Progenitor cell of endocrine pancreas (in vitro differentiated cells): ENCODE measurements around the gene KCNC1. TPM values are rescaled to one million over a fixed set of nuclear protein-coding genes. Genes with fewer than 3 reads are reported as not detected.

Experiments used
- DNase-seq: peaks from one replicate; pipeline ENCODE4 v3.0.0; 2021; ENCODE audit warnings: low spot score; ENCODE audit not compliant: unreplicated experiment
- H3K27ac Mint-ChIP-seq: 2 replicates; pipeline ENCODE4 v1.8.0; 2021; ENCODE audit warnings: mild to moderate bottlenecking, moderate library complexity, mixed read lengths
- H3K27me3 Mint-ChIP-seq: 2 replicates; pipeline ENCODE4 v1.8.0; 2021; ENCODE audit warnings: mixed read lengths
- H3K36me3 Mint-ChIP-seq: 2 replicates; pipeline ENCODE4 v1.8.0; 2022; ENCODE audit warnings: mixed read lengths; ENCODE audit not compliant: insufficient read depth
- H3K4me1 Mint-ChIP-seq: 2 replicates; pipeline ENCODE4 v1.8.0; 2021; ENCODE audit warnings: low read depth, mixed read lengths
- H3K4me3 Mint-ChIP-seq: 2 replicates; pipeline ENCODE4 v1.8.0; 2021; ENCODE audit warnings: low read depth, mild to moderate bottlenecking, moderate library complexity, mixed read lengths
- H3K9me3 Mint-ChIP-seq: 2 replicates; pipeline ENCODE4 v1.8.0; 2021; ENCODE audit warnings: low read depth, mixed read lengths
- CTCF ChIP-seq: fragments of 200-600 bp; sonication (generic); IDR thresholded peaks from one replicate; pipeline ENCODE4 v1.5.0; 2021; ENCODE audit warnings: antibody characterized with exemption, mild to moderate bottlenecking; ENCODE audit not compliant: unreplicated experiment
- total RNA-seq: library from RNA; stranded (reverse); gene quantifications from 2 replicates; pipeline ENCODE4 v1.2.1, GENCODE V29; 2021

Gene KCNC1
- total RNA-seq, 1 donor from 2014 or later = 0.67 TPM

GRCh38 chr11:17790453-17790852 lies 55.9 kb downstream of the KCNC1 start:
- H3K27me3 Mint-ChIP-seq = no peaks in the 10 kb centered on the region
- no peak overlapping the region for H3K4me3 Mint-ChIP-seq
- no peak for TF ChIP-seq CTCF
- H3K9me3 Mint-ChIP-seq = no peaks in the 10 kb centered on the region
- H3K36me3 Mint-ChIP-seq = no peaks in the 10 kb centered on the region
- no peak for DNase-seq
- no peaks in the 10 kb centered on the region for H3K4me1 Mint-ChIP-seq
- no peak overlapping the region for H3K27ac Mint-ChIP-seq

GRCh38 chr11:17791144-17791543 lies 56.6 kb downstream of the KCNC1 start:
- no peaks in the 10 kb centered on the region for H3K4me1 Mint-ChIP-seq
- no peaks in the 10 kb centered on the region for H3K27me3 Mint-ChIP-seq
- H3K9me3 Mint-ChIP-seq = no peaks in the 10 kb centered on the region
- H3K36me3 Mint-ChIP-seq = no peaks in the 10 kb centered on the region
- no peak for DNase-seq
- no peak overlapping the region for H3K27ac Mint-ChIP-seq
- no peak overlapping the region for H3K4me3 Mint-ChIP-seq
- no peak for TF ChIP-seq CTCF

- DNase-seq = no peak
- no peak for TF ChIP-seq CTCF
- Mint-ChIP-seq H3K27me3 (no peaks in the 10 kb centered on the region), H3K4me3 (no peak overlapping the region), H3K9me3 (no peaks in the 10 kb centered on the region), H3K27ac (no peak overlapping the region), H3K36me3 (no peaks in the 10 kb centered on the region), H3K4me1 (no peaks in the 10 kb centered on the region)
Measured at GRCh38 chr11:17792161-17792560, 57.6 kb downstream of the KCNC1 start.

- no peaks in the 10 kb centered on the region for H3K9me3 Mint-ChIP-seq
- H3K4me1 Mint-ChIP-seq = no peaks in the 10 kb centered on the region
- H3K36me3 Mint-ChIP-seq = no peaks in the 10 kb centered on the region
- no peak for DNase-seq
- H3K27me3 Mint-ChIP-seq = no peaks in the 10 kb centered on the region
- no peak overlapping the region for H3K4me3 Mint-ChIP-seq
- no peak for TF ChIP-seq CTCF
- H3K27ac Mint-ChIP-seq = no peak overlapping the region
Measured at GRCh38 chr11:17793642-17794170, 59.1 kb downstream of the KCNC1 start.

- Mint-ChIP-seq H3K4me1 (no peaks in the 10 kb centered on the region), H3K27ac (no peak overlapping the region)
Measured at GRCh38 chr11:17794981-17795380, 60.4 kb downstream of the KCNC1 start.

More at GRCh38 chr11:17794981-17795380, 60.4 kb downstream of the KCNC1 start:
- Mint-ChIP-seq H3K4me3 (no peak overlapping the region), H3K27me3 (no peaks in the 10 kb centered on the region), H3K9me3 (no peaks in the 10 kb centered on the region), H3K36me3 (no peaks in the 10 kb centered on the region)
- DNase-seq = no peak
- TF ChIP-seq CTCF = no peak
